HL-60/S4 treated with retinoic acid at 250 ng/mL for 4 days and 3 days (cell line): Measurements from ENCODE around the gene IMPDH2.

Experiments
- in situ Hi-C: fragments of 300-500 bp; cut with MboI; formaldehyde crosslinking; loops from 2 replicates; pipeline ENCODE4 v1.7.0; 2022; ENCODE audit warnings: low sequenced_read_pairs

IMPDH2 gene

GRCh38 chr3:48984663-48985062 lies 44.5 kb downstream of the IMPDH2 start:
- in situ Hi-C loops: no loop called here

GRCh38 chr3:48983096-48983495 lies 46.1 kb downstream of the IMPDH2 start:
- in situ Hi-C loops: no loop called here

- in situ Hi-C loops: no loop called here
Measured at GRCh38 chr3:48982686-48983085, 46.5 kb downstream of the IMPDH2 start.

- in situ Hi-C loops: no loop called here
Measured at GRCh38 chr3:48982016-48982415, 47.2 kb downstream of the IMPDH2 start.

- in situ Hi-C loops: no loop called here
Measured at GRCh38 chr3:48980295-48980694, 48.9 kb downstream of the IMPDH2 start.

- in situ Hi-C loops: no loop called here
Measured at GRCh38 chr3:48979451-48979850, 49.7 kb downstream of the IMPDH2 start.
